Aorta (tissue), 5 donors: ENCODE results near the gene EFNA4. TPM values are rescaled to one million over a fixed set of nuclear protein-coding genes. Genes with fewer than 3 reads are reported as not detected.

Experiments
- ATAC-seq: fragments of 200-7000 bp; cut with Tn5 transposase; one replicate; pipeline ENCODE4 v1.9.1; 2022; ENCODE audit warnings: moderate library complexity; ENCODE audit not compliant: low FRiP score
- DNase-seq, 2 donors: peaks; one replicate each; pipeline ENCODE4 v3.0.0-alpha.2; 2020
- H3K27ac ChIP-seq, 2 donors: one replicate each; pipeline ENCODE4 v1.5.1; 2013; ENCODE audit warnings: low read length in 2 of 2, mild to moderate bottlenecking in 2 of 2, moderate library complexity in 2 of 2, control low read depth in 1 of 2, inconsistent platforms in 1 of 2, low read depth in 1 of 2
- H3K27me3 ChIP-seq, 2 donors: one replicate each; pipeline ENCODE4 v1.6.1; 2013; ENCODE audit warnings: control low read depth in 1 of 2, low read length in 1 of 2, mild to moderate bottlenecking in 1 of 2, moderate library complexity in 1 of 2; ENCODE audit not compliant: insufficient read depth in 2 of 2, control insufficient read depth in 1 of 2
- H3K36me3 ChIP-seq, 2 donors: one replicate each; pipeline ENCODE4 v1.6.1; 2013; ENCODE audit warnings: control low read depth in 1 of 2, low read length in 1 of 2, mild to moderate bottlenecking in 1 of 2; ENCODE audit not compliant: insufficient read depth in 2 of 2, control insufficient read depth in 1 of 2
- H3K4me1 ChIP-seq, 2 donors: one replicate each; pipeline ENCODE4 v1.6.1; 2013; ENCODE audit warnings: low read length in 2 of 2, control low read depth in 1 of 2, mild to moderate bottlenecking in 1 of 2, moderate library complexity in 1 of 2; ENCODE audit not compliant: insufficient read depth in 2 of 2, control insufficient read depth in 1 of 2
- H3K4me3 ChIP-seq, 2 donors: one replicate each; pipeline ENCODE4 v1.5.1; 2013; ENCODE audit warnings: low read length in 2 of 2, control low read depth in 1 of 2, mild to moderate bottlenecking in 1 of 2
- H3K9me3 ChIP-seq: one replicate; pipeline ENCODE4 v1.6.1; 2013; ENCODE audit warnings: mild to moderate bottlenecking, low read length; ENCODE audit not compliant: control insufficient read depth
- WGBS, 2 donors: extraction: QIAGEN DNeasy Blood & Tissue Kit; methylation state at CpG; one replicate each; pipeline ENCODE4 v1.1.7; 2013; 5-methylcytosine and 5-hydroxymethylcytosine counted together
- intact Hi-C, 2 donors: fragments of 100-400 bp; cut with DNase I; formaldehyde crosslinking; loops; one replicate each; pipeline versions ENCODE4 v1.14.2 to v1.15.0; 2022
- polyA plus RNA-seq, 2 donors: library from polyadenylated mRNA; stranded (reverse); fragments of 200-250 nt; gene quantifications; one replicate each; pipeline ENCODE4 v1.2.3, GENCODE V29; 2013
- total RNA-seq, 2 donors: library from RNA; stranded (reverse); fragmentation: NEBNext Ultra II Directional; extraction: Animal tissue kit (Norgen Biotek cat#: 25700); gene quantifications; one replicate each; pipeline ENCODE4 v1.2.1, GENCODE V29; 2021
- donor health status: healthy with polysubstance abuse.
- donor health status: Bipolar disorder and iron deficiency.
- donor health status: DM: no; HTN: no; CAD: no.
- donor health status: DM: no; HTN: no; CAD: no.
- donor health status: DM: yes; HTN: yes; CAD: no.

EFNA4 gene
- total and polyA plus RNA-seq, 4 donors, result 3.0 to 5.7 (median 4.0) TPM

GRCh38 chr1:155018617-155019348, 44.8 kb upstream of the EFNA4 start:
- intact Hi-C loops, result loop anchor here (5.0 kb wide), 2 partner anchors 51 to 61 kb away; partner anchors contain the start of gene PBXIP1 (in 1 of the 2)
- no peaks in the 10 kb centered on the region for H3K36me3 ChIP-seq
- H3K9me3 ChIP-seq, result no peaks in the 10 kb centered on the region
- no peaks in the 10 kb centered on the region for H3K4me1 ChIP-seq
- H3K27me3 ChIP-seq, result no peaks in the 10 kb centered on the region
- no peak overlapping the region for H3K4me3 ChIP-seq
- DNase-seq (no peak), ATAC-seq (no peak)
- WGBS, 2 donors, result 87 to 88% methylated on average over 7 to 8 of the region's 8 CpGs
- no peak overlapping the region for H3K27ac ChIP-seq

GRCh38 chr1:155019377-155020245, 43.9 kb upstream of the EFNA4 start:
- no peak for DNase-seq
- no peak for ATAC-seq
- H3K27ac ChIP-seq, result no peak overlapping the region
- H3K36me3 ChIP-seq, result no peaks in the 10 kb centered on the region
- intact Hi-C loops, result loop anchor here (5.0 kb wide), 2 partner anchors 52 to 62 kb away; partner anchors contain the start of gene PBXIP1 (in 1 of the 2)
- no peak overlapping the region for H3K4me3 ChIP-seq
- 83 to 86% methylated on average over 11 of the region's 11 CpGs for WGBS, 2 donors
- no peaks in the 10 kb centered on the region for H3K27me3 ChIP-seq
- H3K4me1 ChIP-seq, result no peaks in the 10 kb centered on the region
- H3K9me3 ChIP-seq, result no peaks in the 10 kb centered on the region

- ATAC-seq, result no peak
- Histone ChIP-seq H3K9me3 (no peaks in the 10 kb centered on the region), H3K27me3 (no peaks in the 10 kb centered on the region), H3K27ac (no peak overlapping the region), H3K4me1 (no peaks in the 10 kb centered on the region), H3K4me3 (no peak overlapping the region), H3K36me3 (no peaks in the 10 kb centered on the region)
- WGBS, 2 donors, result 86 to 87% methylated on average over 8 of the region's 8 CpGs
- no peak for DNase-seq
- intact Hi-C loops, result no loop called here
These were observed 41.2 kb upstream of the EFNA4 start for GRCh38 chr1:155022136-155022926.

GRCh38 chr1:155022927-155023236, 40.7 kb upstream of the EFNA4 start:
- Histone ChIP-seq H3K4me1 (no peaks in the 10 kb centered on the region), H3K27me3 (no peaks in the 10 kb centered on the region), H3K36me3 (no peaks in the 10 kb centered on the region), H3K4me3 (no peak overlapping the region), H3K27ac (no peak overlapping the region), H3K9me3 (no peaks in the 10 kb centered on the region)
- 74 to 82% methylated on average over 4 of the region's 4 CpGs for WGBS, 2 donors
- ATAC-seq (no peak), DNase-seq (no peak)
- intact Hi-C loops, result no loop called here

- H3K9me3 ChIP-seq, result no peaks in the 10 kb centered on the region
- H3K36me3 ChIP-seq, result no peaks in the 10 kb centered on the region
- ATAC-seq (no peak), DNase-seq (no peak)
- intact Hi-C loops, result no loop called here
- no peaks in the 10 kb centered on the region for H3K4me1 ChIP-seq
- no peak overlapping the region for H3K4me3 ChIP-seq
- H3K27ac ChIP-seq, result no peak overlapping the region
- WGBS, 2 donors, result 78 to 86% methylated on average over 5 of the region's 5 CpGs
- no peaks in the 10 kb centered on the region for H3K27me3 ChIP-seq
These were observed 39.9 kb upstream of the EFNA4 start for GRCh38 chr1:155023627-155024026.

- Histone ChIP-seq H3K27me3 (no peaks in the 10 kb centered on the region), H3K4me1 (no peaks in the 10 kb centered on the region), H3K36me3 (no peaks in the 10 kb centered on the region), H3K9me3 (no peaks in the 10 kb centered on the region), H3K27ac (no peak overlapping the region), H3K4me3 (no peak overlapping the region)
- WGBS, 2 donors, result 91 to 95% methylated on average over 9 of the region's 9 CpGs
- intact Hi-C loops, result no loop called here
- no peak for ATAC-seq
- DNase-seq, result no peak
These were observed 39.2 kb upstream of the EFNA4 start for GRCh38 chr1:155024315-155024714.

GRCh38 chr1:155026154-155026553, 37.4 kb upstream of the EFNA4 start:
- 63 to 66% methylated on average over 8 to 9 of the region's 9 CpGs for WGBS, 2 donors
- Histone ChIP-seq H3K36me3 (no peaks in the 10 kb centered on the region), H3K4me3 (no peak overlapping the region), H3K27ac (no peak overlapping the region), H3K27me3 (no peaks in the 10 kb centered on the region), H3K9me3 (no peaks in the 10 kb centered on the region), H3K4me1 (no peaks in the 10 kb centered on the region)
- DNase-seq (no peak), ATAC-seq (no peak)
- intact Hi-C loops, result no loop called here

GRCh38 chr1:155026588-155026987, 37.0 kb upstream of the EFNA4 start:
- no peaks in the 10 kb centered on the region for H3K9me3 ChIP-seq
- no peaks in the 10 kb centered on the region for H3K36me3 ChIP-seq
- intact Hi-C loops, result no loop called here
- ATAC-seq (no peak), DNase-seq (no peak)
- H3K27me3 ChIP-seq, result no peaks in the 10 kb centered on the region
- no peak overlapping the region for H3K27ac ChIP-seq
- H3K4me1 ChIP-seq, result no peaks in the 10 kb centered on the region
- WGBS, 2 donors, result 81 to 87% methylated on average over 6 of the region's 6 CpGs
- H3K4me3 ChIP-seq, result no peak overlapping the region
